ENCODE measurements around the gene DDO. TPM values are rescaled to one million over a fixed set of nuclear protein-coding genes. Genes with fewer than 3 reads are reported as not detected.

Gene DDO
- total RNA-seq, 1 donor from 2014 or later: not detected

GRCh38 chr6:110348961-110349690 is 66.2 kb downstream of the DDO start:
- intact Hi-C loops (cut with micrococcal nuclease): no loop called here

GRCh38 chr6:110345025-110345424 is 70.3 kb downstream of the DDO start:
- intact Hi-C loops (cut with micrococcal nuclease): no loop called here

- intact Hi-C loops (cut with micrococcal nuclease): no loop called here
These were observed 72.6 kb downstream of the DDO start for GRCh38 chr6:110342759-110343158.

Other genes with a start within 250 kb of the DDO start
- 0.34 and 0.44 TPM in 2 replicates for gene WASF1, start 235.9 kb downstream of the DDO start, total RNA-seq
- 25.9 and 33.4 TPM in 2 replicates for gene CDC40, start 235.1 kb downstream of the DDO start, total RNA-seq
- gene METTL24, start 57.2 kb downstream of the DDO start, total RNA-seq: not detected in 2 replicates
- gene SLC22A16, start 61.0 kb upstream of the DDO start, total RNA-seq: not detected in 2 replicates